ENCODE measurements around the gene FLNA.

- no peak for TF ChIP-seq CTCF (IDR thresholded peaks at IDR 0.05 in 2 of 3, conservative IDR thresholded peaks at IDR 0.05 in 1 of 3; ENCODE audit: control insufficient read depth in 2 of 3, extremely low read depth in 1 of 3, insufficient read depth in 1 of 3, low read depth in 3 of 3, low read length in 3 of 3)
- no peak for TF ChIP-seq SP1 (IDR thresholded peaks at IDR 0.05; ENCODE audit: low read depth, low read length)
- TF ChIP-seq E2F4 (IDR thresholded peaks at IDR 0.05; ENCODE audit: low read depth, low read length), result no peak
- no peak for TF ChIP-seq POLR2AphosphoS5 (IDR thresholded peaks at IDR 0.05; ENCODE audit: low read length)
- no peak for TF ChIP-seq SIN3A (IDR thresholded peaks at IDR 0.05; ENCODE audit: low read depth, low read length)
- no peak for TF ChIP-seq REST (IDR thresholded peaks at IDR 0.05; ENCODE audit: low read depth, low read length)
- no peak for TF ChIP-seq ZNF274 (IDR thresholded peaks at IDR 0.05; ENCODE audit: insufficient read depth, insufficient read length)
- no peak for TF ChIP-seq POLR2A (IDR thresholded peaks at IDR 0.05; ENCODE audit: low read depth, low read length)
Observed at GRCh38 chrX:154355776-154356140, 18.7 kb downstream of the FLNA start.

Measured in GM12878 (cell line).